ENCODE measurements around the gene TXNDC12.

DNA sequence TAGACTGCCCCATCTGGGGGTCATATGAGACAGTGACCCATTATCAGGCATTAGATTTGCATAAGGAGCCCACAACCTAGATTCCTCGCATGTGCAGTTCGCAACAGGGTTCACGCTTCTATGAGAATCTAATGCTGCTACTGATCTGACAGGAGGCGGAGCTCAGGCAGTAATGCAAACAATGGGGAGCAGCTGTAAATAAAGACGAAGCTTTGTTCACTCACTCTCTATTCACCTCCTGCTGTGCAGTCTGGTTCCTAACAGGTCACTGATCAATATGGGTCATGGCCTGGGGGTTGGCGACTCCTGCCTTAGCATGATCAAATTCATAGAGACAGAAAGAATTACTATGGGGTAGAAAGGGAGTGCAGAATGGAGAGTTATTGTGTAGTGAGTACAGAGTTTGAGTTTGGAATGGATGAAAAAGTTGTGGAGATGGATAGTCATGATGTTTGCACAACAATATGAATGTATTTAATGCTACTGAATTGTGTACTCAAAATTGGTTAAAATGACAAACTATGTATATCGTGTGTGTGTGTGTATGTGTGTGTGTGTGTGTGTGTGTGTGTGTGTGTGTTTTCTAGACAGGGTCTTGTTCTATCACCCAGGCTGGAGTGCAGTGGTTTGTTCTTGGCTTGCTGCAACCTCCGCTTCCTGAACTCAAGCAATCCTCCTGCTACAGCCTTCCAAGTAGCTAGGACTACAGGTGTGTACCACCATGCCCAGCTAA lies 43.3 kb upstream of the TXNDC12 start:
- TF ChIP-seq, protein P1, sequence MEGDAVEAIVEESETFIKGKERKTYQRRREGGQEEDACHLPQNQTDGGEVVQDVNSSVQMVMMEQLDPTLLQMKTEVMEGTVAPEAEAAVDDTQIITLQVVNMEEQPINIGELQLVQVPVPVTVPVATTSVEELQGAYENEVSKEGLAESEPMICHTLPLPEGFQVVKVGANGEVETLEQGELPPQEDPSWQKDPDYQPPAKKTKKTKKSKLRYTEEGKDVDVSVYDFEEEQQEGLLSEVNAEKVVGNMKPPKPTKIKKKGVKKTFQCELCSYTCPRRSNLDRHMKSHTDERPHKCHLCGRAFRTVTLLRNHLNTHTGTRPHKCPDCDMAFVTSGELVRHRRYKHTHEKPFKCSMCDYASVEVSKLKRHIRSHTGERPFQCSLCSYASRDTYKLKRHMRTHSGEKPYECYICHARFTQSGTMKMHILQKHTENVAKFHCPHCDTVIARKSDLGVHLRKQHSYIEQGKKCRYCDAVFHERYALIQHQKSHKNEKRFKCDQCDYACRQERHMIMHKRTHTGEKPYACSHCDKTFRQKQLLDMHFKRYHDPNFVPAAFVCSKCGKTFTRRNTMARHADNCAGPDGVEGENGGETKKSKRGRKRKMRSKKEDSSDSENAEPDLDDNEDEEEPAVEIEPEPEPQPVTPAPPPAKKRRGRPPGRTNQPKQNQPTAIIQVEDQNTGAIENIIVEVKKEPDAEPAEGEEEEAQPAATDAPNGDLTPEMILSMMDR (IDR thresholded peaks at IDR 0.05) = no peak
- TF ChIP-seq POLR2A (IDR thresholded peaks at IDR 0.05) = no peak
